Lower lobe of right lung (tissue), 2 donors: ENCODE data around the gene MAGI3. TPM values are rescaled to one million over a fixed set of nuclear protein-coding genes. Genes with fewer than 3 reads are reported as not detected.
"Not testable (repeated sequence)": the region's sequence is repeated elsewhere in the genome, so short reads cannot be mapped to it uniquely, and the experiment has no call there.

Experiments used
- ATAC-seq, 2 donors: fragments of 200-7000 bp; cut with Tn5 transposase; one replicate each; pipeline ENCODE4 v1.9.1; 2020 to 2022; ENCODE audit warnings: mild to moderate bottlenecking in 2 of 2, moderate library complexity in 2 of 2
- DNase-seq: peaks from one replicate; pipeline ENCODE4 v3.0.0-alpha.2; 2020
- H3K27ac ChIP-seq: fragments of 200-600 bp; one replicate; pipeline ENCODE4 v1.8.0; 2022
- H3K27me3 ChIP-seq: fragments of 200-600 bp; one replicate; pipeline ENCODE4 v1.8.0; 2022; ENCODE audit warnings: low read depth
- H3K36me3 ChIP-seq: fragments of 200-600 bp; one replicate; pipeline ENCODE4 v1.8.0; 2022; ENCODE audit warnings: mild to moderate bottlenecking
- H3K4me1 ChIP-seq: fragments of 200-600 bp; one replicate; pipeline ENCODE4 v1.8.0; 2022
- H3K4me3 ChIP-seq: fragments of 200-600 bp; one replicate; pipeline ENCODE4 v1.8.0; 2022; ENCODE audit warnings: mild to moderate bottlenecking
- H3K9me3 ChIP-seq: fragments of 200-600 bp; one replicate; pipeline ENCODE4 v1.8.0; 2022
- intact Hi-C: fragments of 100-400 bp; cut with DNase I; formaldehyde crosslinking; loops from one replicate; pipeline ENCODE4 v1.11.0; 2022
- total RNA-seq: library from RNA; stranded (reverse); fragmentation: NEBNext Ultra II Directional; extraction: Animal tissue kit (Norgen Biotek cat#: 25700); gene quantifications from one replicate; pipeline ENCODE4 v1.2.1, GENCODE V29; 2021
- TF ChIP-seq, protein P1 (sequence below): fragments of 200-600 bp; IDR thresholded peaks from one replicate; pipeline ENCODE4 v1.8.0; 2022; ENCODE audit warnings: antibody characterized with exemption, mild to moderate bottlenecking
- donor health status: DM: no; HTN: yes; CAD: no; lungs with severe emphysema.

Gene MAGI3
- total RNA-seq, 1 donor from 2014 or later, result 69.9 TPM

DNA sequence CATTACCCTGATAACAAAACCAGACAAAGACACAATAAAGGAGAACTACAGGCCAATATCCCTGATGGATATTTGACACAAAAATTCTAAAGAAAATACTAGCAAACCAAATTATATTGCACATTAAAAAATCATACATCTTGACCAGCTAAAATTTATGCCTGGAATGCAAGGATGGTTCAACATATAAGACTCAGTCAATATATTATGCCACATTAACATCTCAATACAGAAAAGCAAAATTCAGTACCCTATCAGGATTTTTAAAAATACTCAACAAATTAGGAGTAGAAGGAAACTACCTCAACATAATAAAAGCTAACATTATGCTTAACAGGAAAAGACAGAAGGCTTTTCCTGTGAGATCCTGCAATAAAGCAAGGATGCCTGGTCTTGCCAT lies 177.1 kb downstream of the MAGI3 start:
- Histone ChIP-seq H3K27me3 (no peaks in the 10 kb centered on the region), H3K4me3 (no peak overlapping the region), H3K36me3 (no peaks in the 10 kb centered on the region), H3K27ac (no peak overlapping the region), H3K9me3 (peaks cover 22% of the 10 kb centered on the region), H3K4me1 (no peaks in the 10 kb centered on the region)
- intact Hi-C loops, result no loop called here
- DNase-seq (no peak), ATAC-seq (no peak)
- TF ChIP-seq, protein P1, sequence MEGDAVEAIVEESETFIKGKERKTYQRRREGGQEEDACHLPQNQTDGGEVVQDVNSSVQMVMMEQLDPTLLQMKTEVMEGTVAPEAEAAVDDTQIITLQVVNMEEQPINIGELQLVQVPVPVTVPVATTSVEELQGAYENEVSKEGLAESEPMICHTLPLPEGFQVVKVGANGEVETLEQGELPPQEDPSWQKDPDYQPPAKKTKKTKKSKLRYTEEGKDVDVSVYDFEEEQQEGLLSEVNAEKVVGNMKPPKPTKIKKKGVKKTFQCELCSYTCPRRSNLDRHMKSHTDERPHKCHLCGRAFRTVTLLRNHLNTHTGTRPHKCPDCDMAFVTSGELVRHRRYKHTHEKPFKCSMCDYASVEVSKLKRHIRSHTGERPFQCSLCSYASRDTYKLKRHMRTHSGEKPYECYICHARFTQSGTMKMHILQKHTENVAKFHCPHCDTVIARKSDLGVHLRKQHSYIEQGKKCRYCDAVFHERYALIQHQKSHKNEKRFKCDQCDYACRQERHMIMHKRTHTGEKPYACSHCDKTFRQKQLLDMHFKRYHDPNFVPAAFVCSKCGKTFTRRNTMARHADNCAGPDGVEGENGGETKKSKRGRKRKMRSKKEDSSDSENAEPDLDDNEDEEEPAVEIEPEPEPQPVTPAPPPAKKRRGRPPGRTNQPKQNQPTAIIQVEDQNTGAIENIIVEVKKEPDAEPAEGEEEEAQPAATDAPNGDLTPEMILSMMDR, result no peak

DNA sequence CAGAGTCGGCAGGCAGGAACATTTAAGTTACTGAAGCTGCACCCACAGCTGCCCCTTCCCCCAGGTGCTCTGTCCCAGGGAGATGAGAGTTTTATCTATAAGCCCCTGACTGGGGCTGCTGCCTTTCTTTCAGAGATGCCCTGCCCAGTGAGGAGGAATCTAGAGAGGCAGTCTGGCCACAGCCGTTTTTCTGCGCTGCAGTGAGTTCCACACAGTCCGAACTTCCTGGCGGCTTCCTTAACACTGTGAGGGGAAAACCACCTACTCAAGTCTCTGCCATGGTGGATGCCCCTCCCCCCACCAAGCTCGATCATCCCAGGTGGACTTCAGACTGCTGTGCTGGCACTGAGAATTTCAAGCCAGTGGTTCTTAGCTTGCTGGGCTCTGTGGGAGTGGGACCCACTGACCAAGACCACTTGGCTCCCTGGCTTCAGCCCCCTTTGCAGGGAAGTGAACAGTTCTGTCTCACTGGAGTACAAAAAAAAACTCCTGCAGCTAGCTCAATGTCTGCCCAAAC lies 185.5 kb downstream of the MAGI3 start:
- H3K36me3 ChIP-seq, ATAC-seq, H3K4me3 ChIP-seq, H3K27me3 ChIP-seq, H3K4me1 ChIP-seq, DNase-seq, H3K9me3 ChIP-seq, intact Hi-C loops, H3K27ac ChIP-seq: not testable (repeated sequence)

DNA sequence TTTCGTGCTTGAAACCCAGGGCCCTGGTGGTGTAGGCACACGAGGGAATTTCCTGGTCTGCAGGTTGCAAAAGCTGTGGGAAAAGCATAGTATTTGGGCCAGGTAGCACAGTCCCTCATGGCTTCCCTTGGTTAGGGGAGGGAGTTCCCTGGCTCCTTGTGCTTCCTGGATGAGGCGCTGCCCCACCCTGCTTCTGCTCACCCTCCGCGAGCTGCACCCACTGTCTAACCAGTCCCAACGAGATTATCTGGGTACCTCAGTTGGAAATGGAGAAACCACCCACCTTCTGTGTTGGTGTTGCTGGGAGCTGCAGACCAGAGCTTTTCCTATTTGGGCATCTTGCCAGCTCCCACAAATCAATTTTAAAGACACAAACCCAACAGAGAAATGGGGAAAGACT lies 186.0 kb downstream of the MAGI3 start:
- H3K27me3 ChIP-seq, result no peaks in the 10 kb centered on the region
- H3K4me1 ChIP-seq, result no peaks in the 10 kb centered on the region
- H3K9me3 ChIP-seq, result no peaks in the 10 kb centered on the region
- no peak for DNase-seq
- intact Hi-C loops, result no loop called here
- H3K27ac ChIP-seq, result no peak overlapping the region
- TF ChIP-seq, protein P1, result no peak
- no peak overlapping the region for H3K4me3 ChIP-seq
- no peak for ATAC-seq
- peaks cover 5% of the 10 kb centered on the region for H3K36me3 ChIP-seq

DNA sequence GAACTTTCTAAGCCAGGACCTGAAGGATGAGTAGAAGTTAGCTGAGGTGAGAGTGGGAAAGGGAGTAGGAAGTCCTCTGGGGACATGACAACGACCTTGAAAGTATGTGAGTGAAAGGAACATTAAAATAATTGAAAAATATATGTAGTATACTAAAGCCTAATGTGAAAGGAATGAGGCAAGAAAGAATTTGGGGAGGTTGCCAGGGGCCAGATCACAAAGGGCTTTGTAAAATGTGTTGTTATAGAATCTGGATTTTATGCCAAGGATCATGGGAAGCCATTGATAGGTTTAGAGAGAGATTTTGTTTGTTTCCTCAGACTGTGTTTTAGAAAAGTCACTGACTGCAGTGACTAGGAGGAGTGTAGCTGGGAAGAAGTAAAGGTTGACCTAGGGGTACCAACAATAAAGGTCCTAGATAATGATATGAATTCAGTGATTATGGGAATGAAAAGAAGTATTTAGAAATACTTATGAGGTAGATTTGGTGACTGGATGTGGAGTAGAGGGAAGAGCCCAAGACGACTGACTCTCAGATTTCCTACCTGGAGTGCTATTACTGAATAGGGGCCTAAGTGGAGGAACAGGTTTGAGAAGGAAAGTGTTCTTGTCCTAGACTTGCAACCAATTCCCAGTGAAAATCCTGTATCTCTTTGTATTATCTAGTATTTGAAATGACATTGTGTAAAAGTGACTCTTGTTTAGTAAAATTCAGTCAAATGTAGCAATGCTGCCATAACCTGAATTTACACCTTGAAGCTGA lies 189.1 kb downstream of the MAGI3 start:
- H3K27me3 ChIP-seq, result no peaks in the 10 kb centered on the region
- TF ChIP-seq, protein P1, result no peak
- H3K9me3 ChIP-seq, result no peaks in the 10 kb centered on the region
- H3K27ac ChIP-seq, result no peak overlapping the region
- no peak overlapping the region for H3K4me3 ChIP-seq
- H3K4me1 ChIP-seq, result no peaks in the 10 kb centered on the region
- peaks cover 5% of the 10 kb centered on the region for H3K36me3 ChIP-seq
- DNase-seq (no peak), ATAC-seq (peak in 1 of 2 donors; percentile 79)
- intact Hi-C loops, result no loop called here

DNA sequence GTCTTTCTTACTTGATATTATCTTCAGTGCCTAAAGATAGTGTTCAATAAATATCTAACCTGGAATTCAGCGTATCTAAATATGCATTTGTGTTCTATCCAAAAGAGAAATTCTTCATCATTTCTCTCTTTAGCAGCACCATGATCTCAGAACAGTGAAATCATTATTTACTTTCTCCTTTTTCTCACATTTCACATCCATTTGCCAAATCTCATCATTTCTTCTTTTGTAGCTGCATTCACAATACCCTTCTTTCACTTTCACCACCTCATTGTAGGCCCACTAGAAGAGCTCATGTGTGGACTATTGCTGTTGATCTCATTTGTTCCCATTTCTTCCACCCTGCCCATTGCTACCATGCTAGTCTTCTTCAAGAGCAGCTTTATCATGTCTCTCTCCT lies 191.0 kb downstream of the MAGI3 start:
- intact Hi-C loops, result no loop called here
- ATAC-seq (no peak), DNase-seq (no peak)
- TF ChIP-seq, protein P1, result no peak
- Histone ChIP-seq H3K9me3 (no peaks in the 10 kb centered on the region), H3K27me3 (no peaks in the 10 kb centered on the region), H3K4me1 (no peaks in the 10 kb centered on the region), H3K27ac (no peak overlapping the region), H3K36me3 (peaks cover 5% of the 10 kb centered on the region), H3K4me3 (no peak overlapping the region)

DNA sequence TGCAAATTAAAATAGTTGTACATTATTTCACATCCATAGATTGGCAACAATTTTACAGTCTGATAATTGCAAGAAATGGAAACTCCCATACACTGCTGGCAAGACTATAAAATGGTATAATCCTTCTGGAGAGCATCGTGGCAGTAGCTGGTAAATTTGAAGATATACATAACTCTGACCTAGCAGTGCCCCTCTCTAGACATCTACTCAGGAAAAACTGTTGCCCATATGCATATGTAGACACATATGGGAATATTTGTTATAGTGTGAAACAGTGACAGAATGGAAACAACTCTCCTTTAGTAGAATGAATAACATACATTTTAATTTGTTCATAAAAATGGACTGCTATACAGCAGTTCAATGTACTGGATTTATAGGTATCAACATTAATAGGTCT lies 191.8 kb downstream of the MAGI3 start:
- Histone ChIP-seq H3K27ac (no peak overlapping the region), H3K4me3 (no peak overlapping the region), H3K36me3 (peaks cover 5% of the 10 kb centered on the region), H3K27me3 (no peaks in the 10 kb centered on the region), H3K9me3 (no peaks in the 10 kb centered on the region), H3K4me1 (no peaks in the 10 kb centered on the region)
- ATAC-seq (no peak), DNase-seq (no peak)
- TF ChIP-seq, protein P1, result no peak
- intact Hi-C loops, result no loop called here
